Uterus (tissue), 4 donors: ENCODE results near the gene MGST2. TPM values are rescaled to one million over a fixed set of nuclear protein-coding genes. Genes with fewer than 3 reads are reported as not detected.
A peak's percentile ranks its signal among the peaks of the same experiment; 100 is the strongest.

Experiments used
- DNase-seq, 2 donors: peaks; one replicate each; pipeline ENCODE4 v3.0.0-alpha.2; 2019 to 2020
- H3K27ac ChIP-seq, 2 donors: fragments of 200-600 bp; sonication (generic); 1 replicate in 1 of 2; 2 replicates in 1 of 2; pipeline ENCODE4 v1.5.1; 2016 to 2018
- H3K27me3 ChIP-seq, 2 donors: fragments of 200-600 bp; sonication (generic); one replicate each; pipeline ENCODE4 v1.5.1; 2018 to 2019; ENCODE audit warnings: control low read depth in 1 of 2
- H3K36me3 ChIP-seq, 2 donors: fragments of 200-600 bp; sonication (generic); one replicate each; pipeline ENCODE4 v1.5.1; 2019; ENCODE audit warnings: control low read depth in 1 of 2
- H3K4me1 ChIP-seq, 2 donors: fragments of 200-600 bp; sonication (generic); one replicate each; pipeline ENCODE4 v1.5.1; 2018 to 2019; ENCODE audit warnings: control low read depth in 1 of 2
- H3K4me3 ChIP-seq, 2 donors: fragments of 200-600 bp; sonication (generic); 1 replicate in 1 of 2; 2 replicates in 1 of 2; pipeline ENCODE4 v1.5.1; 2018 to 2019; ENCODE audit warnings: mild to moderate bottlenecking in 1 of 2
- H3K9me3 ChIP-seq, 2 donors: fragments of 200-600 bp; sonication (generic); one replicate each; pipeline ENCODE4 v1.5.1; 2019; ENCODE audit warnings: control low read depth in 1 of 2
- POLR2A ChIP-seq, 2 donors: fragments of 450-650 bp; IDR thresholded peaks; one replicate each; pipeline ENCODE4 v1.6.1; 2016; ENCODE audit warnings: antibody characterized with exemption in 2 of 2, mild to moderate bottlenecking in 1 of 2, moderate library complexity in 1 of 2
- intact Hi-C: fragments of 100-400 bp; cut with DNase I; formaldehyde crosslinking; loops from one replicate; pipeline ENCODE4 v1.15.1; 2023; ENCODE audit warnings: low total_unique reads
- total RNA-seq, 4 donors: library from RNA; depleted of rRNA in 3 of 4; stranded (reverse); fragments of >200 nt in 3 of 4; gene quantifications; one replicate each; pipeline versions ENCODE4 v1.1.0 to v1.2.4, GENCODE V29; 2014 to 2023
- TF ChIP-seq, protein P1 (sequence below), 4 experiments: fragments of 200-600 bp in 2 of 4; fragments of 450-650 bp in 2 of 4; sonication (generic) in 2 of 4; IDR thresholded peaks; one replicate each; pipeline ENCODE4 v1.5.1; 2016 to 2019; ENCODE audit warnings: antibody characterized with exemption in 4 of 4, mild to moderate bottlenecking in 2 of 4, moderate library complexity in 1 of 4
- donor health status: DM: yes; HTN: yes; CAD: no.

The MGST2 gene
- total RNA-seq, 4 donors from 2014 or later, result 19.4 to 141 (median 40.7) TPM

DNA sequence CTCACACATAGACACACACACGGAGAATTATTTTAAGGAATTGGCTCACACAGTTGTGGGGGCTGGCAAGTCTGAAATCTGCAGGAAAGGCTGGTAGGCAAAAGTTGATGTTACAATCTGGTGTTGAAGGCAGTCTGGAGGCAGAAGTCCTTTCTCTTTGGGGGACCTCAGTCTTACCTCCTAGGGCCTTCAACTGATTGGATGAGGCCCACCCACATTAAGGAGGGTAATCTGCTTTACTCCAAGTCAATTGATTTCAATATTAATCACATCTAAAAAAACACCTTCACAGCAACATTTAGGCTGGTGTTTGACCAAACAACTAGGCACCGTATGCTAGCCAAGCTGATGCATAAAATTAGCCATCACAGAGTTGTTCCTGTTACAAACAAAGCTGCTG lies 10.7 kb downstream of the MGST2 start:
- intact Hi-C loops, result no loop called here
- Histone ChIP-seq H3K9me3 (no peaks in the 10 kb centered on the region), H3K4me3 (no peak overlapping the region), H3K36me3 (no peaks in the 10 kb centered on the region), H3K27me3 (no peaks in the 10 kb centered on the region), H3K27ac (no peak overlapping the region), H3K4me1 (no peaks in the 10 kb centered on the region)
- TF ChIP-seq POLR2A (IDR thresholded peaks at IDR 0.05), result no peak
- TF ChIP-seq, protein P1, sequence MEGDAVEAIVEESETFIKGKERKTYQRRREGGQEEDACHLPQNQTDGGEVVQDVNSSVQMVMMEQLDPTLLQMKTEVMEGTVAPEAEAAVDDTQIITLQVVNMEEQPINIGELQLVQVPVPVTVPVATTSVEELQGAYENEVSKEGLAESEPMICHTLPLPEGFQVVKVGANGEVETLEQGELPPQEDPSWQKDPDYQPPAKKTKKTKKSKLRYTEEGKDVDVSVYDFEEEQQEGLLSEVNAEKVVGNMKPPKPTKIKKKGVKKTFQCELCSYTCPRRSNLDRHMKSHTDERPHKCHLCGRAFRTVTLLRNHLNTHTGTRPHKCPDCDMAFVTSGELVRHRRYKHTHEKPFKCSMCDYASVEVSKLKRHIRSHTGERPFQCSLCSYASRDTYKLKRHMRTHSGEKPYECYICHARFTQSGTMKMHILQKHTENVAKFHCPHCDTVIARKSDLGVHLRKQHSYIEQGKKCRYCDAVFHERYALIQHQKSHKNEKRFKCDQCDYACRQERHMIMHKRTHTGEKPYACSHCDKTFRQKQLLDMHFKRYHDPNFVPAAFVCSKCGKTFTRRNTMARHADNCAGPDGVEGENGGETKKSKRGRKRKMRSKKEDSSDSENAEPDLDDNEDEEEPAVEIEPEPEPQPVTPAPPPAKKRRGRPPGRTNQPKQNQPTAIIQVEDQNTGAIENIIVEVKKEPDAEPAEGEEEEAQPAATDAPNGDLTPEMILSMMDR (IDR thresholded peaks at IDR 0.05), result no peak
- no peak for DNase-seq

DNA sequence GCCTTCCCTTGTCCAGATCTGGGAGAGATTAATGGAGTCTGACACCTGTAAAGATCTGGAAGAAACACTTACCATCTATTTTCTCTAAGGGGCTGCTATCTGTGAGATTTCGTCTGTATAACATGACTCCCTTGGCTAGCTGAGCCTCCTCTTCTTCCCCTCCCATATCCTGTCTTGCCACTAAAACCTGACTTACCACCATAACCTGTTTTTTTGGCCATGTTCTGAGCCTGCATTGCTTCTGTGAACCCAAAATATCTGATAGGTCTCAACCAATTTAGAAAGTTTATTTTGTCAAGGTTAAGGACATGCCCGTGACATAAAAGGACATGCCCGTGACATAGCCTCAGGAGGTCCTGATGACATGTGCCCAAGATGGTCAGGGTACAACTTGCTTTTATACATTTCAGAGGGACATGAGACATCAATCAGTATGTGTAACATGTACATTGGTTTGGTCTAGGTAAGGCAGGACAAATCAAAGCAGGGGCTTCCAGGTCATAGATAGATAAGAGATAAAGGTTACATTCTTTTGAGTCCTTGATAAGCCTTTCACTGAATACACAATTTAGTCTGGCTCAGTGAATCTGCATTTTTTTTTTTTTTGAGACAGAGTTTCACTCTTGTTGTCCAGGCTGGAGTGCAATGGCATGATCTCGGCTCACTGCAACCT lies 11.4 kb downstream of the MGST2 start:
- Histone ChIP-seq H3K27ac (no peak overlapping the region), H3K4me1 (no peaks in the 10 kb centered on the region), H3K36me3 (no peaks in the 10 kb centered on the region), H3K9me3 (no peaks in the 10 kb centered on the region), H3K4me3 (no peak overlapping the region), H3K27me3 (no peaks in the 10 kb centered on the region)
- intact Hi-C loops, result no loop called here
- TF ChIP-seq, protein P1 (IDR thresholded peaks at IDR 0.05), result no peak
- no peak for TF ChIP-seq POLR2A (IDR thresholded peaks at IDR 0.05)
- DNase-seq, result no peak

DNA sequence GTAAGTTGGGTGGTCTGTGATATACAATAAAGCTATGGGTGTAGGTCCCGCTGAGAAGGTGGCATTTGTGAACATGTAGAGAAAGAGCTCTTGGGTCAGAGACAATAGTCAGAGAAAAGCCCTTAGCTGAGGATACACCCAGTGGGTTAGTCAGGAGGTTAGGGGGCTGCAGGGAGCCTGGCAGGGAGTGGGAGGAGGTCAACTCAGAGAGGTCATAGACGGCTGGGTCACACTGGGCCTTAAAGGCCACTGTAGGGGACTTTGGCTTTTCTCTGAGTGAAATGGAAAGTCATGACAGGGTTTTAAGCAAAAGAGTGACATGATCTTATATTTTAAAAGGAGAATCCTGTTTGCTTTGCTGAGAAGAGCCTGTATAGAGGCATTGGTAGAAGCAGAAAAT lies 16.7 kb downstream of the MGST2 start:
- Histone ChIP-seq H3K36me3 (no peaks in the 10 kb centered on the region), H3K9me3 (no peaks in the 10 kb centered on the region), H3K27me3 (no peaks in the 10 kb centered on the region), H3K27ac (no peak overlapping the region), H3K4me3 (no peak overlapping the region), H3K4me1 (no peaks in the 10 kb centered on the region)
- no peak for DNase-seq
- intact Hi-C loops, result no loop called here
- TF ChIP-seq POLR2A (IDR thresholded peaks at IDR 0.05), result no peak
- TF ChIP-seq, protein P1 (IDR thresholded peaks at IDR 0.05), result no peak

DNA sequence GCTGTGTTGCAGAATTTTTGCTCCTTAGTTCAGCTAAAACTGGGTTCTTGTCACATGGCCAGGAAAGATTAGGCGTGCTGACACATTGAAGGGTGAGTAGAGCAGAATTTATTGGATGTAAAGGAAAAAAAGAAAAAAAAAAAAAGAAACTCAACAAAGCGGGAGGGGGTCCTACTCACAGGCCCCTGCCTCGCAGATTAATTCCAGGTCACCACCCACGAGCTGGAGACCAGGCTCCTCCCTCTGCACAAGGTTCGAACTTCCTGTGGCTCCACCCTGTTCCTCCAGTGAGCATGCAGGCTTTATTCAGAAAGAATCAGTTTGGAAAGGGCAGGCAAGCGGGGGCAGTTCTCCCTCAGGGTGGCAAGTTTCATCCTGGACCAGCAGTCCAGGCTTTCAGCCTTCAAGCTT lies 17.1 kb downstream of the MGST2 start:
- Histone ChIP-seq H3K4me3 (no peak overlapping the region), H3K9me3 (no peaks in the 10 kb centered on the region), H3K4me1 (no peaks in the 10 kb centered on the region), H3K36me3 (no peaks in the 10 kb centered on the region), H3K27ac (peak overlapping the region in 1 of 2 donors; percentile 5), H3K27me3 (no peaks in the 10 kb centered on the region)
- intact Hi-C loops, result no loop called here
- TF ChIP-seq, protein P1 (IDR thresholded peaks at IDR 0.05), result no peak
- no peak for DNase-seq

DNA sequence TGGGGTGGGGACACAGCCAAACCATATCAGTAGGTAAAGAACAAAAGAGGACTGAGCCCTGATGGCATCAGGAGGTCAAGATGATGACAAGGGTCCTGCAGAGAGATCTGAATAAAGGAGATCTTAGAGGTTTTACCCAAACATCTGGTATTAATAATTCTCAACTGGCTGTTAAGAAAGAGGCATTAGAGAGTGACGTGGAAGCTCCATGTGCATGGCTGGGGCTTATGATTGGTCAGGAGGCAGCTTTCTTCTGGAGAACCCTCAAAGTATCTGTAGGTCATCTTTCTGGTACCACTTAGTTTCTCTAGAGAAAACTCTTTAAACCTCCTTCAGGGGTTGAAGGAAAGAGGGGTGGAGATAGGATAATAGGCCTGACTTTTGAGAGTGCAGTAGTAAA lies 18.7 kb downstream of the MGST2 start:
- DNase-seq, result no peak
- Histone ChIP-seq H3K27ac (no peak overlapping the region), H3K36me3 (no peaks in the 10 kb centered on the region), H3K4me3 (no peak overlapping the region), H3K4me1 (no peaks in the 10 kb centered on the region), H3K9me3 (no peaks in the 10 kb centered on the region), H3K27me3 (no peaks in the 10 kb centered on the region)
- intact Hi-C loops, result no loop called here
- TF ChIP-seq, protein P1 (IDR thresholded peaks at IDR 0.05), result no peak
- TF ChIP-seq POLR2A (IDR thresholded peaks at IDR 0.05), result no peak
